HUES64 (cell line): ENCODE results near the gene AP1S2. TPM values are rescaled to one million over a fixed set of nuclear protein-coding genes. Genes with fewer than 3 reads are reported as not detected.
"Not testable (repeated sequence)": the region's sequence is repeated elsewhere in the genome, so short reads cannot be mapped to it uniquely, and the experiment has no call there.

Experiments used
- H3K27ac ChIP-seq: 2 replicates; pipeline ENCODE4 v1.7.0; 2013; ENCODE audit warnings: low read depth, low read length, inconsistent platforms
- H3K27me3 ChIP-seq: 2 replicates; pipeline ENCODE4 v1.6.1; 2013; ENCODE audit warnings: mild to moderate bottlenecking, low read length; ENCODE audit not compliant: insufficient read depth
- H3K36me3 ChIP-seq: 2 replicates; pipeline ENCODE4 v1.6.1; 2013; ENCODE audit warnings: mild to moderate bottlenecking, low read length; ENCODE audit not compliant: insufficient read depth
- H3K4me1 ChIP-seq: 2 replicates; pipeline ENCODE4 v1.6.1; 2013; ENCODE audit warnings: mild to moderate bottlenecking, low read length, moderate library complexity; ENCODE audit not compliant: insufficient read depth
- H3K4me3 ChIP-seq: 2 replicates; pipeline ENCODE4 v1.5.1; 2013; ENCODE audit warnings: mild to moderate bottlenecking, low read length, moderate library complexity
- H3K9ac ChIP-seq: 2 replicates; pipeline ENCODE4 v1.6.1; 2013; ENCODE audit warnings: mild to moderate bottlenecking, low read depth, low read length
- H3K9me3 ChIP-seq: 2 replicates; pipeline ENCODE4 v1.6.1; 2013; ENCODE audit warnings: low read depth, low read length; ENCODE audit not compliant: insufficient read depth
- WGBS: fragments of 150-250, 120-280 bp; methylation state at CpG from one replicate; pipeline ENCODE4 v1.1.7; 2013; ENCODE audit warnings: missing lambda C conversion rate; 5-methylcytosine and 5-hydroxymethylcytosine counted together
- polyA plus RNA-seq, 2 experiments: library from polyadenylated mRNA; stranded (reverse); fragments of 50-300 nt; gene quantifications; one replicate each; pipeline ENCODE4 v1.2.3, GENCODE V29; 2013

AP1S2 gene
- polyA plus RNA-seq (2013, experiment 1 of 2): 125 TPM
- polyA plus RNA-seq (2013, experiment 2 of 2): 131 TPM

DNA sequence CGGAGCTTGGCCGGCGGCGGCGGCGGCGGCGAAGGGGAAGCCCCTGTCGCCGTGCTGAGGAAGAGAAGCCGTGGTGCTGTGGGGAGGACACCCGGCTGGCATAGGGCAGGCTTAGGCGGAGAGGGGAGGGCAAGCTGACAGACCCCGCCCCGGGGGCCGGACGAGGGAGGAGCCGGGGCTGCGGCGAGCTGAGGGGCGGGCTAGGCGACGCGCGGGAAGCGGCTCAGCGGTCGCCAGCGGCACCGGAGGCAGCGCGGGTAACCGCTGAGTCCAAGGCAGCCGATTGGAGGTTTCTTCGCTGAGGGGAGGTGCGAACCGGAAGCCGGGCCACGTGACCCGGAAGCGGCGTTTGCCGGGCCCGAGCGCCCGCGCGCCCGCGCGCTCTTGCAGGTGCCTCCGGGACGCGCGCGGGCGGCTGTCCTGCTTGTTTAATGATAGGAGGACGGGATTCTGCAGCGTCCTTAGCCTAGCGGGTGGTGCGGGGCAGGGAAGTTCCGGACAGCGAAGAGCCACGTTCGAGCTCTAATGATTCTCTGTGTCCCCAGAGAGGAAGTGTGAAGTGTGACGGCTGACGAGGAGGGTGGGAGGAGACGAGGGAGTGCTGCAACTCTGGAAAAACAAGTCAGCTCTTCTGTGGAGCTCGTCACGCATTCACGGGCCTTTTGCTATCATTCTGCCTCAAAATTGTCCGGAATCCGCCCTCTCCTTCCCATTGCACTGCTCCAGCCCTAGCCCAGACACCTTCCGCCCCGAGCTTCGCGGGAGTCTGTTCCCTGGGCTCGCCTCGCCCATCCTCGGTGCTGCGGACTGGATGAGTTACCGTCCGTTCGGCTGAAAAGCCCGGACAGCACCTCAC, at the start of gene AP1S2:
TSS of gene AP1S2 (minus strand) at position 102 of the 856 bp plus-strand sequence. CDS start 2,289 bp downstream, outside the sequence.
- H3K9me3 ChIP-seq: no peaks in the 10 kb centered on the region
- peak within 1 kb of the TSS; percentile 84 for H3K27ac ChIP-seq
- peak within 1 kb of the TSS; percentile 75 for H3K9ac ChIP-seq
- H3K36me3 ChIP-seq: peaks cover 32% of the 10 kb centered on the region
- under 1% methylated on average over 83 of the region's 85 CpGs for WGBS
- peak within 1 kb of the TSS; percentile 99 for H3K4me3 ChIP-seq
- H3K27me3 ChIP-seq: no peaks in the 10 kb centered on the region
- H3K4me1 ChIP-seq: peaks cover 33% of the 10 kb centered on the region

DNA sequence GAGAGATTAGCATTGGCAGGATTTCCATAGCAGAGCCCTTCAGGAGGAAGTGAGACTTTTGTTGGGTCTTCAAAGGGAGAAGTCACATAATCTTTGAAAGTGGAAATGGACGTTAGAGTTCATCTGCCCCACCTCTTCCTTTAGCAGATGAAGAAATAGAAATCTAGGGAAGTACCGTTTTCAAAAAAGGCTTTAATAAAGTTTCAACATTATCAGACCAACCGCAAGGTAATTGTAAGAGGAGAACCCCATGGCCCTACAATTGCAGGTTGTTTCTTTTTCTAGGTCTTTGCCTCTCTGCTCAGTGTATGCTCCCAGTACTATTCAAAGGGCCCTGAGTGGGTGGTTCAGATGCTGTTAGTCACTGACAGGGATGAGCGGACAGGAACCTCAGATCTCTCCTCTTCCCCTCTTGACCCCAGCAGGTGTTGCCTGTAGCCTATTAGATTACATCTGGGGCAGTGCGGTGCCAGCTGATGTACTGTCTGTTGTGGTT, 48.6 kb upstream of the AP1S2 start:
- Histone ChIP-seq H3K9ac (no peak overlapping the region), H3K9me3 (no peaks in the 10 kb centered on the region)
- 79% methylated on average over 3 of the region's 5 CpGs for WGBS

GRCh38 chrX:15895334-15895733, 40.7 kb upstream of the AP1S2 start:
- Histone ChIP-seq H3K36me3 (no peaks in the 10 kb centered on the region), H3K4me1 (no peaks in the 10 kb centered on the region), H3K27ac (no peak overlapping the region), H3K4me3 (no peak overlapping the region), H3K27me3 (no peaks in the 10 kb centered on the region), H3K9ac (no peak overlapping the region), H3K9me3 (no peaks in the 10 kb centered on the region)
- WGBS: 90% methylated on average over 4 of the region's 4 CpGs

More for the DNA sequence above, 48.6 kb upstream of the AP1S2 start:
- Histone ChIP-seq H3K36me3 (no peaks in the 10 kb centered on the region), H3K27me3 (no peaks in the 10 kb centered on the region), H3K27ac (no peak overlapping the region), H3K4me3 (no peak overlapping the region), H3K4me1 (peaks cover under 1% of the 10 kb centered on the region; the same call in 1 of the 2 replicates)

- 83% methylated on average over 2 of the region's 3 CpGs for WGBS
- Histone ChIP-seq H3K27ac (no peak overlapping the region), H3K9ac (no peak overlapping the region), H3K27me3 (no peaks in the 10 kb centered on the region), H3K9me3 (no peaks in the 10 kb centered on the region), H3K36me3 (no peaks in the 10 kb centered on the region), H3K4me3 (no peak overlapping the region), H3K4me1 (no peaks in the 10 kb centered on the region)
Measured at GRCh38 chrX:15894724-15895123, 40.1 kb upstream of the AP1S2 start.

DNA sequence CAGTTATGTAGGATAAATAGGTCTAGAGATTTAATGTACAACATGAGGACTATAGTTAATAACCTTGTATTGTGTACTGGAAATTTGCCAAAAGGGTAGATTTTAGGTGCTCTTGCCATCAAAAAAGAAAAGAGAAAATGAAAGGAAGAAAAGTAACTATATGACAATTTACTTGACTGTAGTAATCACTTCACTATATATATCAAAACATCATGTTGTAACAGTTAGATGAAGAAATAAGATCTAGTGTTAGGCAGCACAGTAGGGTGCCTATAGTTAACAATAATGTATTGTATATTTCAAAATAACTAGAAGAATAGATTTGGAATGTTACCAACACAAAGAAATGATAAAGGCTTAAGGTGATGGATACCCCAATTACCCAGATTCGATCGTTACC, 35.9 kb upstream of the AP1S2 start:
- no CpG with 5 or more reads among the region's 2 CpGs for WGBS
- H3K27ac ChIP-seq: no peak overlapping the region
- no peaks in the 10 kb centered on the region for H3K36me3 ChIP-seq

DNA sequence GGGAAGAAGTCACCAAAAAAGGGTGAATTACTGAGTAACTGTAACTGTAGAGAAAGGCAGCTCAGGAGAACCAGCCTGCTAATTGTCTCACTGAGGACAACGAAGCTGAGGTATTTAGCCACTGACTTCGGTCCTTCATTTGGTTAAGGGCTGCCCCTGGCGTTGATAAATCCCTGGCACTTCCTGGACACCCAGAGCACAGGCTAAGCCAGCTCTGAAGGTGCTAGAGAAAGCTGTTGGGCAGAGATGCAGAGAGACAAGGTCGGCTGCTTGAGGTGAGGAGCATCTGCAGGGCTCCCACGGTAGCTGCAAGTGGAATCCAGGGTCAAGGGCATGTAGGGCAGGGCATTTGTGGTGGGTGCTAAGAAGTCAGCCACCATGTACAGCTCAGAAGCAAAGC, 33.4 kb upstream of the AP1S2 start:
- no peaks in the 10 kb centered on the region for H3K27me3 ChIP-seq
- 0 out of 2 replicates have a peak, but pooled peaks cover 5% of the 10 kb centered on the region for H3K4me1 ChIP-seq
- H3K27ac ChIP-seq: no peak overlapping the region
- H3K36me3 ChIP-seq: no peaks in the 10 kb centered on the region
- 83% methylated on average over 5 of the region's 5 CpGs for WGBS
- no peak overlapping the region for H3K4me3 ChIP-seq
- H3K9me3 ChIP-seq: no peaks in the 10 kb centered on the region
- no peak overlapping the region for H3K9ac ChIP-seq

More for the DNA sequence above, 35.9 kb upstream of the AP1S2 start:
- H3K27me3 ChIP-seq: no peaks in the 10 kb centered on the region
- H3K9me3 ChIP-seq: no peaks in the 10 kb centered on the region
- H3K9ac ChIP-seq: no peak overlapping the region
- no peak overlapping the region for H3K4me3 ChIP-seq
- 0 out of 2 replicates have a peak, but pooled peaks cover 5% of the 10 kb centered on the region for H3K4me1 ChIP-seq

- Histone ChIP-seq H3K36me3 (no peaks in the 10 kb centered on the region), H3K9me3 (no peaks in the 10 kb centered on the region), H3K27ac (no peak overlapping the region), H3K27me3 (no peaks in the 10 kb centered on the region), H3K4me3 (no peak overlapping the region), H3K4me1 (peaks cover 9% of the 10 kb centered on the region; the same call in 1 of the 2 replicates), H3K9ac (no peak overlapping the region)
- 99% methylated on average over 3 of the region's 3 CpGs for WGBS
Measured at GRCh38 chrX:15883540-15883863, 28.9 kb upstream of the AP1S2 start.

GRCh38 chrX:15882704-15883539, 28.3 kb upstream of the AP1S2 start:
- Histone ChIP-seq H3K27me3 (no peaks in the 10 kb centered on the region), H3K36me3 (no peaks in the 10 kb centered on the region), H3K27ac (no peak overlapping the region), H3K9me3 (no peaks in the 10 kb centered on the region), H3K4me3 (no peak overlapping the region), H3K4me1 (peaks cover 9% of the 10 kb centered on the region; the same call in 1 of the 2 replicates), H3K9ac (no peak overlapping the region)
- WGBS: 88% methylated on average over 5 of the region's 5 CpGs

DNA sequence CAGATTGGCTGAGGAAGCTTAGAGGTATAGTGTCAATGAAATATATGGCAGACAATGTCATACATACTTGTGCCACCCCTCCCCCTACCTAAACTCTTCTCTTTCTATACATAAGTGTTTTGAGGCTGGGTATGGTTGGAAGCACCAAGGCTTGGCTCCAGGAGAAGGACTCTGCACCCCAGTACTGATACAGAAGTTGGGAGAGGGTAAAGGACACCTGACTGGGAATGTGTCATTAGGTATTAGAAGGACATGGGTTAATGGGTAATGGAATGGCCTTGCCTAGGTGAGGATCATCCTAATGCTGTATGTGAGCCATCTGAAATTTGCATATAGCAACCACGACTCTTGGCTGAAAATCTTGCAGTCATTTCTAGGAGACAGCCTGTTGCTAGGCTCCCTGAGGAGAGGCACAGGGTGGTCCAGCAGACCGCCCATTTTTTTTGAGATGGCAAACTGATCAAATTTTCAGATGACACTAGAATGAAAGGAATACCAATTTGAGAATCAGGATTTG, 26.8 kb upstream of the AP1S2 start:
- Histone ChIP-seq H3K9me3 (no peaks in the 10 kb centered on the region), H3K36me3 (no peaks in the 10 kb centered on the region), H3K9ac (no peak overlapping the region), H3K27ac (no peak overlapping the region), H3K27me3 (no peaks in the 10 kb centered on the region), H3K4me3 (no peak overlapping the region), H3K4me1 (peaks cover 4% of the 10 kb centered on the region; the same call in 1 of the 2 replicates)
- WGBS: 81% methylated on average over 2 of the region's 2 CpGs

GRCh38 chrX:15877914-15878313, 23.3 kb upstream of the AP1S2 start:
- H3K27ac ChIP-seq, H3K4me3 ChIP-seq, H3K9me3 ChIP-seq, H3K27me3 ChIP-seq, H3K9ac ChIP-seq, H3K36me3 ChIP-seq, H3K4me1 ChIP-seq: not testable (repeated sequence)
- 75% methylated on average over 1 of the region's 1 CpG for WGBS

DNA sequence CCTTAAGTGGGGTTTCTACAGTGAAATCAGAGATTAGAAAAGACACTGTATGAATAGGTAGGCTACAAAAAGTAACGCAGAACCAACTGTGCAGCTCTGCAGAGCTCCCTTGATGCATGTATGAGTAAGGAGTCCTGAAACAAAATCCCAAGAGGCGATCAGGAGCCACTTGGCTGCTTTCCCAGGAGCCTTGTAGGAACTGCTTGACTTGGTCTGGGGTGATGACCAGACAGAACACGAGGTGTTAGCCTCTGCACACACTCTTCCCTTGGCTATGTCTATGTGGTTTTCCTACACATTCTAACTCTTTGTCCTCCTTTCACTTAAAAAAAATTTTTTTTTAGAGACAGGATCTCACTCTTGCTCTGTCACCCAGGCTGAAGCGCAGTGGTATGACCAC, 22.8 kb upstream of the AP1S2 start:
- WGBS: 96% methylated on average over 4 of the region's 4 CpGs
- Histone ChIP-seq H3K4me3 (no peak overlapping the region), H3K4me1 (no peaks in the 10 kb centered on the region), H3K9ac (no peak overlapping the region), H3K27ac (no peak overlapping the region), H3K36me3 (no peaks in the 10 kb centered on the region), H3K27me3 (no peaks in the 10 kb centered on the region), H3K9me3 (no peaks in the 10 kb centered on the region)
